Measurements from ENCODE around the gene ASAP3. TPM values are rescaled to one million over a fixed set of nuclear protein-coding genes. Genes with fewer than 3 reads are reported as not detected.

ASAP3 gene
- total and polyA plus RNA-seq, 2 of the 13 experiments (the other 11 are each of a cell fraction or from before 2014, with no cell fraction given) = 32.6 to 37.0 TPM

GRCh38 chr1:23530747-23531561 lies 47.0 kb upstream of the ASAP3 start, which contains the start of gene E2F2 (continued):
- TF ChIP-seq TAF15 (IDR thresholded peaks at IDR 0.05; ENCODE audit: low read depth, low read length, poor library complexity, severe bottlenecking) = no peak
- peak; percentile 41; the same call in 1 of the 2 replicates for TF ChIP-seq ZNF75D (CRISPR knock-in tag; IDR thresholded peaks at IDR 0.05; ENCODE audit: borderline replicate concordance)
- no peak for TF ChIP-seq ZSCAN25 (CRISPR knock-in tag; IDR thresholded peaks at IDR 0.05)
- TF ChIP-seq ZNF891 (CRISPR knock-in tag; IDR thresholded peaks at IDR 0.05) = 0 out of 2 replicates have a peak, but pooled peaks have one; percentile 50
- peak; percentile 46 for TF ChIP-seq ZFX (CRISPR knock-in tag; IDR thresholded peaks at IDR 0.05; ENCODE audit: low read depth)
- no peak for TF ChIP-seq CHD4 (IDR thresholded peaks at IDR 0.05; ENCODE audit: borderline replicate concordance, low read length)
- TF ChIP-seq RCOR2 (CRISPR knock-in tag; IDR thresholded peaks at IDR 0.05) = peak; percentile 46; the same call in 1 of the 2 replicates
- TF ChIP-seq ZBTB3 (CRISPR knock-in tag; IDR thresholded peaks at IDR 0.05; ENCODE audit: borderline replicate concordance, low read depth) = 0 out of 2 replicates have a peak, but pooled peaks have one; percentile 22
- peak in 1 of 2 experiments; percentile 68; a peak in 2 of 4 replicates for TF ChIP-seq HMGXB4 (CRISPR knock-in tag; IDR thresholded peaks at IDR 0.05; ENCODE audit: borderline replicate concordance in 1 of 2, low read depth in 1 of 2)
- TF ChIP-seq SALL2 (CRISPR knock-in tag; IDR thresholded peaks at IDR 0.05) = peak; percentile 41; the same call in 1 of the 2 replicates
- TF ChIP-seq HNRNPK (IDR thresholded peaks at IDR 0.05; ENCODE audit: low read depth, low read length, poor library complexity, severe bottlenecking) = peak; percentile 61
- peak; percentile 29 for TF ChIP-seq TEAD3 (CRISPR knock-in tag; optimal IDR thresholded peaks at IDR 0.05; ENCODE audit: borderline replicate concordance)
- peak; percentile 35; the same call in 1 of the 2 replicates for TF ChIP-seq PHF20 (CRISPR knock-in tag; IDR thresholded peaks at IDR 0.05)
- no peak for TF ChIP-seq IKZF1 (IDR thresholded peaks at IDR 0.05)
- no peak for TF ChIP-seq STAG1 (CRISPR knock-in tag; IDR thresholded peaks at IDR 0.05)
- no peak; the same call in 1 of the 2 replicates for TF ChIP-seq TERF1 (CRISPR knock-in tag; IDR thresholded peaks at IDR 0.05)
- TF ChIP-seq THAP11 (CRISPR knock-in tag; IDR thresholded peaks at IDR 0.05) = peak; percentile 47
- no peak for TF ChIP-seq SMAD1 (CRISPR knock-in tag; IDR thresholded peaks at IDR 0.05; ENCODE audit: borderline replicate concordance, low read depth)
- no peak for TF ChIP-seq SNAI1 (CRISPR knock-in tag; IDR thresholded peaks at IDR 0.05; ENCODE audit: borderline replicate concordance)
- no peak for TF ChIP-seq DR1 (CRISPR knock-in tag; IDR thresholded peaks at IDR 0.05)
- peak; percentile 94 for TF ChIP-seq ZNF362 (CRISPR knock-in tag; IDR thresholded peaks at IDR 0.05; ENCODE audit: borderline replicate concordance)
- 0 out of 2 replicates have a peak, but pooled peaks have one; percentile 18 for TF ChIP-seq MAZ (IDR thresholded peaks at IDR 0.05; ENCODE audit: borderline replicate concordance, low read depth, low read length)
- no peak for TF ChIP-seq MAZ (CRISPR knock-in tag; IDR thresholded peaks at IDR 0.05; ENCODE audit: low read depth)
- TF ChIP-seq ZC3H13 (CRISPR knock-in tag; IDR thresholded peaks at IDR 0.05) = 0 out of 2 replicates have a peak, but pooled peaks have one; percentile 22
- TF ChIP-seq BORCS8-MEF2B (CRISPR knock-in tag; IDR thresholded peaks at IDR 0.05) = peak; percentile 57
- peak; percentile 96 for TF ChIP-seq CEBPB (IDR thresholded peaks at IDR 0.05; ENCODE audit: borderline replicate concordance, low read depth, low read length)

All from HepG2 (cell line).